ENCODE results near the gene ASCL2. TPM values are rescaled to one million over a fixed set of nuclear protein-coding genes. Genes with fewer than 3 reads are reported as not detected.

ASCL2 gene
- total RNA-seq, 1 donor from 2014 or later, result not detected

DNA sequence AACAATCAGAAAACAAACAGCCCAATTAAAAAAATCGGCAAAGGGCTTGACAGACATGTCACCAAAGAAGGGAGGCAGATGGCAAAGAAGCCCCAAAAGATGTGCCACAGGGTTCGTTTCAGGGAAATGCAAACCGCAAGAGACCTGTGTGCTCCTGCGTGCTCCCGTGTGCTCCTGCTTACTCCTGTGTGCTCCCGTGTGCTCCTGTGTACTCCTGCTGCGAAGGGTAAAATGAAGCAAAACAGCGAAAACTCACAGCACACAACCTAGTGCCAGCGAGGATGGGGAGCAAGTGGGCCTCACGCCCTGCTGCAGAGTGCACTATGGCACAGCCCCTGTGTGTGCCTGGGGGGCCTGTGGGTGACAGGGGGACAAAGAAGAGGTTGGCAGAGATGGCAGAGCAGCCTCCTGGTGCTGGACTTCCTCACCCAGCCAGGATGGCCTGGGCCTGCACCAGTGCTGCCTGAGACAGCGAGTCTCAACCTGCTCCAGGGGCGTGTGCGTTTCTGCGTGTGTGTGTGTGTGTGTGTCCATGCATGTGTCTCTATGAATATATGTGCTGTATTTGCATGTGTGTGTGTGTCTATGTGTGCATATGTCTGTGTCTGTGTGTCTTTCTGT, 14.0 kb downstream of the ASCL2 start:
- H3K4me3 ChIP-seq, result no peak overlapping the region
- H3K9me3 ChIP-seq (replicated peaks), result peaks cover 23% of the 10 kb centered on the region
- TF ChIP-seq, protein P1, sequence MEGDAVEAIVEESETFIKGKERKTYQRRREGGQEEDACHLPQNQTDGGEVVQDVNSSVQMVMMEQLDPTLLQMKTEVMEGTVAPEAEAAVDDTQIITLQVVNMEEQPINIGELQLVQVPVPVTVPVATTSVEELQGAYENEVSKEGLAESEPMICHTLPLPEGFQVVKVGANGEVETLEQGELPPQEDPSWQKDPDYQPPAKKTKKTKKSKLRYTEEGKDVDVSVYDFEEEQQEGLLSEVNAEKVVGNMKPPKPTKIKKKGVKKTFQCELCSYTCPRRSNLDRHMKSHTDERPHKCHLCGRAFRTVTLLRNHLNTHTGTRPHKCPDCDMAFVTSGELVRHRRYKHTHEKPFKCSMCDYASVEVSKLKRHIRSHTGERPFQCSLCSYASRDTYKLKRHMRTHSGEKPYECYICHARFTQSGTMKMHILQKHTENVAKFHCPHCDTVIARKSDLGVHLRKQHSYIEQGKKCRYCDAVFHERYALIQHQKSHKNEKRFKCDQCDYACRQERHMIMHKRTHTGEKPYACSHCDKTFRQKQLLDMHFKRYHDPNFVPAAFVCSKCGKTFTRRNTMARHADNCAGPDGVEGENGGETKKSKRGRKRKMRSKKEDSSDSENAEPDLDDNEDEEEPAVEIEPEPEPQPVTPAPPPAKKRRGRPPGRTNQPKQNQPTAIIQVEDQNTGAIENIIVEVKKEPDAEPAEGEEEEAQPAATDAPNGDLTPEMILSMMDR (IDR thresholded peaks at IDR 0.05; ENCODE audit: borderline replicate concordance), result no peak
- DNase-seq, result no peak
- H3K27me3 ChIP-seq (ENCODE audit: low read depth), result peaks cover 29% of the 10 kb centered on the region
- H3K4me1 ChIP-seq, result no peaks in the 10 kb centered on the region
- intact Hi-C loops (cut with micrococcal nuclease), result no loop called here
- H3K36me3 ChIP-seq, result no peaks in the 10 kb centered on the region
- no peak overlapping the region for H3K27ac ChIP-seq (replicated peaks)

- Histone ChIP-seq H3K4me3 (no peak overlapping the region), H3K4me1 (no peaks in the 10 kb centered on the region), H3K27me3 (ENCODE audit: low read depth) (peaks cover 27% of the 10 kb centered on the region), H3K9me3 (replicated peaks) (peaks cover 23% of the 10 kb centered on the region), H3K36me3 (no peaks in the 10 kb centered on the region), H3K27ac (replicated peaks) (no peak overlapping the region)
- intact Hi-C loops (cut with micrococcal nuclease), result no loop called here
- no peak for DNase-seq
- TF ChIP-seq, protein P1 (IDR thresholded peaks at IDR 0.05; ENCODE audit: borderline replicate concordance), result no peak
Measured at GRCh38 chr11:2252018-2252417, 18.4 kb downstream of the ASCL2 start.

- intact Hi-C loops (cut with micrococcal nuclease), result no loop called here
- Histone ChIP-seq H3K36me3 (no peaks in the 10 kb centered on the region), H3K9me3 (replicated peaks) (peaks cover 23% of the 10 kb centered on the region), H3K27ac (replicated peaks) (no peak overlapping the region), H3K27me3 (ENCODE audit: low read depth) (peaks cover 35% of the 10 kb centered on the region), H3K4me3 (no peak overlapping the region), H3K4me1 (no peaks in the 10 kb centered on the region)
- no peak for DNase-seq
- TF ChIP-seq, protein P1 (IDR thresholded peaks at IDR 0.05; ENCODE audit: borderline replicate concordance), result no peak
Measured at GRCh38 chr11:2251138-2251537, 19.2 kb downstream of the ASCL2 start.

- DNase-seq, result no peak
- no peaks in the 10 kb centered on the region for H3K4me1 ChIP-seq
- H3K36me3 ChIP-seq, result no peaks in the 10 kb centered on the region
- intact Hi-C loops (cut with micrococcal nuclease), result no loop called here
- H3K27ac ChIP-seq (replicated peaks), result no peak overlapping the region
- TF ChIP-seq, protein P1 (IDR thresholded peaks at IDR 0.05; ENCODE audit: borderline replicate concordance), result no peak
- peaks cover 19% of the 10 kb centered on the region for H3K9me3 ChIP-seq (replicated peaks)
- peaks cover 37% of the 10 kb centered on the region for H3K27me3 ChIP-seq (ENCODE audit: low read depth)
- H3K4me3 ChIP-seq, result no peak overlapping the region
Measured at GRCh38 chr11:2250485-2250884, 19.9 kb downstream of the ASCL2 start.

GRCh38 chr11:2250041-2250440, 20.3 kb downstream of the ASCL2 start:
- Histone ChIP-seq H3K4me1 (no peaks in the 10 kb centered on the region), H3K27ac (replicated peaks) (no peak overlapping the region), H3K9me3 (replicated peaks) (peaks cover 15% of the 10 kb centered on the region), H3K4me3 (no peak overlapping the region), H3K36me3 (no peaks in the 10 kb centered on the region), H3K27me3 (ENCODE audit: low read depth) (peaks cover 37% of the 10 kb centered on the region)
- DNase-seq, result no peak
- intact Hi-C loops (cut with micrococcal nuclease), result no loop called here
- TF ChIP-seq, protein P1 (IDR thresholded peaks at IDR 0.05; ENCODE audit: borderline replicate concordance), result no peak

All from left ventricle myocardium inferior (tissue), 1 donor.